ENCODE measurements around the gene PTGIS.
"Not testable (repeated sequence)": the region's sequence is repeated elsewhere in the genome, so short reads cannot be mapped to it uniquely, and the experiment has no call there.

Gene PTGIS

GRCh38 chr20:49567421-49568277 is at the start of gene PTGIS:
PTGIS (minus strand) TSS chr20:49568137; CDS start chr20:49568116, 21 bp downstream.
- no peak for DNase-seq

GRCh38 chr20:49617394-49617793 is 49.5 kb upstream of the PTGIS start:
- DNase-seq = peak in 7 of 58 donors; percentile 22 to 55 (median 37)

- DNase-seq = no peak
Measured at GRCh38 chr20:49616154-49617007, 48.4 kb upstream of the PTGIS start.

GRCh38 chr20:49615401-49616153 is 47.6 kb upstream of the PTGIS start:
- DNase-seq = peak in 28 of 58 donors; percentile 7 to 72 (median 28)

GRCh38 chr20:49615051-49615400 is 47.1 kb upstream of the PTGIS start:
- DNase-seq = not testable (repeated sequence)

- DNase-seq = no peak
Measured at GRCh38 chr20:49614338-49615050, 46.6 kb upstream of the PTGIS start.

- DNase-seq = peak in 57 of 58 donors; percentile 6 to 95 (median 83)
Measured at GRCh38 chr20:49612127-49612738, 44.3 kb upstream of the PTGIS start.

- not testable (repeated sequence) for DNase-seq
Measured at GRCh38 chr20:49611539-49612126, 43.7 kb upstream of the PTGIS start.

- peak in 56 of 58 donors; percentile 7 to 84 (median 56) for DNase-seq
Measured at GRCh38 chr20:49610691-49611538, 43.0 kb upstream of the PTGIS start.

- DNase-seq = peak in 46 of 58 donors; percentile 3 to 64 (median 26)
Measured at GRCh38 chr20:49608752-49609670, 41.1 kb upstream of the PTGIS start.

GRCh38 chr20:49607568-49607967 is 39.6 kb upstream of the PTGIS start:
- no peak for DNase-seq

- DNase-seq = no peak
Measured at GRCh38 chr20:49603209-49603627, 35.3 kb upstream of the PTGIS start.

GRCh38 chr20:49602345-49603208 is 34.6 kb upstream of the PTGIS start:
- no peak for DNase-seq

- DNase-seq = no peak
Measured at GRCh38 chr20:49601153-49601924, 33.4 kb upstream of the PTGIS start.

- no peak for DNase-seq
Measured at GRCh38 chr20:49599746-49600113, 31.8 kb upstream of the PTGIS start.

Data from anterior cingulate cortex (tissue), 58 donors.